ENCODE measurements around the gene ATP10B.

ATP10B gene

GRCh38 chr5:160547872-160548271 lies 304.1 kb downstream of the ATP10B start:
- no peak overlapping the region for H3K27ac ChIP-seq (ENCODE audit: low read depth, low read length)
- H3K27me3 ChIP-seq (ENCODE audit: control insufficient read depth in 1 of 2, insufficient read depth in 2 of 2, low read length in 2 of 2): no peaks in the 10 kb centered on the region
- no peak overlapping the region for H3K9ac ChIP-seq (ENCODE audit: low read depth in 1 of 2, low read length in 2 of 2)
- H3K4me1 ChIP-seq (ENCODE audit: control insufficient read depth in 1 of 2, insufficient read depth in 2 of 2, low read length in 2 of 2): no peaks in the 10 kb centered on the region
- no peaks in the 10 kb centered on the region for H3K36me3 ChIP-seq (ENCODE audit: control insufficient read depth in 1 of 2, insufficient read depth in 2 of 2, low read length in 2 of 2)
- no peaks in the 10 kb centered on the region for H3K9me3 ChIP-seq (ENCODE audit: control insufficient read depth in 1 of 2, low read length in 2 of 2)
- H3K4me3 ChIP-seq (ENCODE audit: low read depth in 1 of 2, low read length in 2 of 2): no peak overlapping the region

- Histone ChIP-seq H3K4me3 (ENCODE audit: low read depth in 1 of 2, low read length in 2 of 2) (no peak overlapping the region), H3K9me3 (ENCODE audit: control insufficient read depth in 1 of 2, low read length in 2 of 2) (no peaks in the 10 kb centered on the region), H3K4me1 (ENCODE audit: control insufficient read depth in 1 of 2, insufficient read depth in 2 of 2, low read length in 2 of 2) (no peaks in the 10 kb centered on the region), H3K27ac (ENCODE audit: low read depth, low read length) (no peak overlapping the region), H3K9ac (ENCODE audit: low read depth in 1 of 2, low read length in 2 of 2) (no peak overlapping the region), H3K36me3 (ENCODE audit: control insufficient read depth in 1 of 2, insufficient read depth in 2 of 2, low read length in 2 of 2) (no peaks in the 10 kb centered on the region), H3K27me3 (ENCODE audit: control insufficient read depth in 1 of 2, insufficient read depth in 2 of 2, low read length in 2 of 2) (no peaks in the 10 kb centered on the region)
Measured at GRCh38 chr5:160547061-160547460, 304.9 kb downstream of the ATP10B start.

GRCh38 chr5:160545832-160546231 lies 306.2 kb downstream of the ATP10B start:
- Histone ChIP-seq H3K27me3 (ENCODE audit: control insufficient read depth in 1 of 2, insufficient read depth in 2 of 2, low read length in 2 of 2) (no peaks in the 10 kb centered on the region), H3K4me3 (ENCODE audit: low read depth in 1 of 2, low read length in 2 of 2) (no peak overlapping the region), H3K36me3 (ENCODE audit: control insufficient read depth in 1 of 2, insufficient read depth in 2 of 2, low read length in 2 of 2) (no peaks in the 10 kb centered on the region), H3K9me3 (ENCODE audit: control insufficient read depth in 1 of 2, low read length in 2 of 2) (no peaks in the 10 kb centered on the region), H3K27ac (ENCODE audit: low read depth, low read length) (no peak overlapping the region), H3K4me1 (ENCODE audit: control insufficient read depth in 1 of 2, insufficient read depth in 2 of 2, low read length in 2 of 2) (no peaks in the 10 kb centered on the region), H3K9ac (ENCODE audit: low read depth in 1 of 2, low read length in 2 of 2) (no peak overlapping the region)

- Histone ChIP-seq H3K9me3 (ENCODE audit: control insufficient read depth in 1 of 2, low read length in 2 of 2) (no peaks in the 10 kb centered on the region), H3K9ac (ENCODE audit: low read depth in 1 of 2, low read length in 2 of 2) (no peak overlapping the region), H3K36me3 (ENCODE audit: control insufficient read depth in 1 of 2, insufficient read depth in 2 of 2, low read length in 2 of 2) (no peaks in the 10 kb centered on the region), H3K27me3 (ENCODE audit: control insufficient read depth in 1 of 2, insufficient read depth in 2 of 2, low read length in 2 of 2) (no peaks in the 10 kb centered on the region), H3K27ac (ENCODE audit: low read depth, low read length) (no peak overlapping the region), H3K4me1 (ENCODE audit: control insufficient read depth in 1 of 2, insufficient read depth in 2 of 2, low read length in 2 of 2) (no peaks in the 10 kb centered on the region), H3K4me3 (ENCODE audit: low read depth in 1 of 2, low read length in 2 of 2) (no peak overlapping the region)
Measured at GRCh38 chr5:160543395-160543794, 308.6 kb downstream of the ATP10B start.

- Histone ChIP-seq H3K27ac (ENCODE audit: low read depth, low read length) (no peak overlapping the region), H3K27me3 (ENCODE audit: control insufficient read depth in 1 of 2, insufficient read depth in 2 of 2, low read length in 2 of 2) (no peaks in the 10 kb centered on the region), H3K4me3 (ENCODE audit: low read depth in 1 of 2, low read length in 2 of 2) (no peak overlapping the region), H3K9me3 (ENCODE audit: control insufficient read depth in 1 of 2, low read length in 2 of 2) (no peaks in the 10 kb centered on the region), H3K9ac (ENCODE audit: low read depth in 1 of 2, low read length in 2 of 2) (no peak overlapping the region), H3K36me3 (ENCODE audit: control insufficient read depth in 1 of 2, insufficient read depth in 2 of 2, low read length in 2 of 2) (no peaks in the 10 kb centered on the region), H3K4me1 (ENCODE audit: control insufficient read depth in 1 of 2, insufficient read depth in 2 of 2, low read length in 2 of 2) (no peaks in the 10 kb centered on the region)
Measured at GRCh38 chr5:160542840-160543239, 309.2 kb downstream of the ATP10B start.

- no peak overlapping the region for H3K27ac ChIP-seq (ENCODE audit: low read depth, low read length)
- no peaks in the 10 kb centered on the region for H3K9me3 ChIP-seq (ENCODE audit: control insufficient read depth in 1 of 2, low read length in 2 of 2)
- H3K4me3 ChIP-seq (ENCODE audit: low read depth in 1 of 2, low read length in 2 of 2): no peak overlapping the region
- H3K9ac ChIP-seq (ENCODE audit: low read depth in 1 of 2, low read length in 2 of 2): no peak overlapping the region
- H3K4me1 ChIP-seq (ENCODE audit: control insufficient read depth in 1 of 2, insufficient read depth in 2 of 2, low read length in 2 of 2): no peaks in the 10 kb centered on the region
- no peaks in the 10 kb centered on the region for H3K36me3 ChIP-seq (ENCODE audit: control insufficient read depth in 1 of 2, insufficient read depth in 2 of 2, low read length in 2 of 2)
- H3K27me3 ChIP-seq (ENCODE audit: control insufficient read depth in 1 of 2, insufficient read depth in 2 of 2, low read length in 2 of 2): no peaks in the 10 kb centered on the region
Measured at GRCh38 chr5:160542281-160542680, 309.7 kb downstream of the ATP10B start.

- Histone ChIP-seq H3K9me3 (ENCODE audit: control insufficient read depth in 1 of 2, low read length in 2 of 2) (no peaks in the 10 kb centered on the region), H3K4me1 (ENCODE audit: control insufficient read depth in 1 of 2, insufficient read depth in 2 of 2, low read length in 2 of 2) (no peaks in the 10 kb centered on the region), H3K9ac (ENCODE audit: low read depth in 1 of 2, low read length in 2 of 2) (no peak overlapping the region), H3K27ac (ENCODE audit: low read depth, low read length) (no peak overlapping the region), H3K27me3 (ENCODE audit: control insufficient read depth in 1 of 2, insufficient read depth in 2 of 2, low read length in 2 of 2) (no peaks in the 10 kb centered on the region), H3K4me3 (ENCODE audit: low read depth in 1 of 2, low read length in 2 of 2) (no peak overlapping the region), H3K36me3 (ENCODE audit: control insufficient read depth in 1 of 2, insufficient read depth in 2 of 2, low read length in 2 of 2) (no peaks in the 10 kb centered on the region)
Measured at GRCh38 chr5:160539431-160539830, 312.6 kb downstream of the ATP10B start.

- no peaks in the 10 kb centered on the region for H3K4me1 ChIP-seq (ENCODE audit: control insufficient read depth in 1 of 2, insufficient read depth in 2 of 2, low read length in 2 of 2)
- H3K9ac ChIP-seq (ENCODE audit: low read depth in 1 of 2, low read length in 2 of 2): no peak overlapping the region
- H3K36me3 ChIP-seq (ENCODE audit: control insufficient read depth in 1 of 2, insufficient read depth in 2 of 2, low read length in 2 of 2): no peaks in the 10 kb centered on the region
- H3K9me3 ChIP-seq (ENCODE audit: control insufficient read depth in 1 of 2, low read length in 2 of 2): no peaks in the 10 kb centered on the region
- H3K4me3 ChIP-seq (ENCODE audit: low read depth in 1 of 2, low read length in 2 of 2): no peak overlapping the region
- no peak overlapping the region for H3K27ac ChIP-seq (ENCODE audit: low read depth, low read length)
- no peaks in the 10 kb centered on the region for H3K27me3 ChIP-seq (ENCODE audit: control insufficient read depth in 1 of 2, insufficient read depth in 2 of 2, low read length in 2 of 2)
Measured at GRCh38 chr5:160537940-160538339, 314.1 kb downstream of the ATP10B start.

GRCh38 chr5:160537116-160537515 lies 314.9 kb downstream of the ATP10B start:
- Histone ChIP-seq H3K9me3 (ENCODE audit: control insufficient read depth in 1 of 2, low read length in 2 of 2) (no peaks in the 10 kb centered on the region), H3K4me3 (ENCODE audit: low read depth in 1 of 2, low read length in 2 of 2) (no peak overlapping the region), H3K27ac (ENCODE audit: low read depth, low read length) (no peak overlapping the region), H3K27me3 (ENCODE audit: control insufficient read depth in 1 of 2, insufficient read depth in 2 of 2, low read length in 2 of 2) (no peaks in the 10 kb centered on the region), H3K9ac (ENCODE audit: low read depth in 1 of 2, low read length in 2 of 2) (no peak overlapping the region), H3K4me1 (ENCODE audit: control insufficient read depth in 1 of 2, insufficient read depth in 2 of 2, low read length in 2 of 2) (no peaks in the 10 kb centered on the region), H3K36me3 (ENCODE audit: control insufficient read depth in 1 of 2, insufficient read depth in 2 of 2, low read length in 2 of 2) (no peaks in the 10 kb centered on the region)

- Histone ChIP-seq H3K27me3 (ENCODE audit: control insufficient read depth in 1 of 2, insufficient read depth in 2 of 2, low read length in 2 of 2) (no peaks in the 10 kb centered on the region), H3K27ac (ENCODE audit: low read depth, low read length) (no peak overlapping the region), H3K36me3 (ENCODE audit: control insufficient read depth in 1 of 2, insufficient read depth in 2 of 2, low read length in 2 of 2) (no peaks in the 10 kb centered on the region), H3K4me3 (ENCODE audit: low read depth in 1 of 2, low read length in 2 of 2) (no peak overlapping the region), H3K9me3 (ENCODE audit: control insufficient read depth in 1 of 2, low read length in 2 of 2) (no peaks in the 10 kb centered on the region), H3K9ac (ENCODE audit: low read depth in 1 of 2, low read length in 2 of 2) (no peak overlapping the region), H3K4me1 (ENCODE audit: control insufficient read depth in 1 of 2, insufficient read depth in 2 of 2, low read length in 2 of 2) (no peaks in the 10 kb centered on the region)
Measured at GRCh38 chr5:160534914-160535313, 317.1 kb downstream of the ATP10B start.

GRCh38 chr5:160534125-160534524 lies 317.9 kb downstream of the ATP10B start:
- Histone ChIP-seq H3K36me3 (ENCODE audit: control insufficient read depth in 1 of 2, insufficient read depth in 2 of 2, low read length in 2 of 2) (no peaks in the 10 kb centered on the region), H3K4me3 (ENCODE audit: low read depth in 1 of 2, low read length in 2 of 2) (no peak overlapping the region), H3K27me3 (ENCODE audit: control insufficient read depth in 1 of 2, insufficient read depth in 2 of 2, low read length in 2 of 2) (no peaks in the 10 kb centered on the region), H3K9ac (ENCODE audit: low read depth in 1 of 2, low read length in 2 of 2) (no peak overlapping the region), H3K4me1 (ENCODE audit: control insufficient read depth in 1 of 2, insufficient read depth in 2 of 2, low read length in 2 of 2) (no peaks in the 10 kb centered on the region), H3K27ac (ENCODE audit: low read depth, low read length) (no peak overlapping the region), H3K9me3 (ENCODE audit: control insufficient read depth in 1 of 2, low read length in 2 of 2) (no peaks in the 10 kb centered on the region)
